Dedifferentiated amniotic fluid mesenchymal stem cell (primary cell): ENCODE data around the gene SHLD1.
A peak's percentile ranks its signal among the peaks of the same experiment; 100 is the strongest.
"Not testable (repeated sequence)": the region's sequence is repeated elsewhere in the genome, so short reads cannot be mapped to it uniquely, and the experiment has no call there.

Experiments used
- DNase-seq: peaks from one replicate; pipeline ENCODE4 v3.0.0-alpha.2; 2016; ENCODE audit errors: extremely low spot score

The SHLD1 gene

GRCh38 chr20:5749952-5750779, at the start of gene SHLD1:
TSS of gene SHLD1 (plus strand) at chr20:5750401. CDS start at chr20:5772866, 22,465 bp downstream.
- DNase-seq = peak; percentile 84

GRCh38 chr20:5702339-5702738, 47.9 kb upstream of the SHLD1 start:
- DNase-seq = not testable (repeated sequence)

GRCh38 chr20:5703681-5704101, 46.5 kb upstream of the SHLD1 start:
- DNase-seq = no peak

- DNase-seq = no peak
These were observed 44.4 kb upstream of the SHLD1 start for GRCh38 chr20:5705827-5706226.

- no peak for DNase-seq
These were observed 43.4 kb upstream of the SHLD1 start for GRCh38 chr20:5706797-5707196.

- DNase-seq = no peak
These were observed 39.6 kb upstream of the SHLD1 start for GRCh38 chr20:5710551-5710950.

GRCh38 chr20:5714261-5715041, 35.8 kb upstream of the SHLD1 start:
- no peak for DNase-seq

GRCh38 chr20:5715071-5715841, 34.9 kb upstream of the SHLD1 start:
- no peak for DNase-seq

- DNase-seq = no peak
These were observed 33.2 kb upstream of the SHLD1 start for GRCh38 chr20:5716953-5717352.

GRCh38 chr20:5718896-5719595, 31.2 kb upstream of the SHLD1 start:
- DNase-seq = no peak

- no peak for DNase-seq
These were observed 30.3 kb upstream of the SHLD1 start for GRCh38 chr20:5719861-5720403.

- DNase-seq = peak; percentile 9
These were observed 29.5 kb upstream of the SHLD1 start for GRCh38 chr20:5720696-5721095.

- peak; percentile 4 for DNase-seq
These were observed 28.8 kb upstream of the SHLD1 start for GRCh38 chr20:5721356-5721755.

GRCh38 chr20:5722927-5723326, 27.3 kb upstream of the SHLD1 start:
- DNase-seq = peak; percentile 0

- DNase-seq = not testable (repeated sequence)
These were observed 25.1 kb upstream of the SHLD1 start for GRCh38 chr20:5725183-5725463.

- DNase-seq = no peak
These were observed 23.1 kb upstream of the SHLD1 start for GRCh38 chr20:5727018-5727515.

- DNase-seq = peak; percentile 33
These were observed 20.9 kb upstream of the SHLD1 start for GRCh38 chr20:5729348-5729747.

GRCh38 chr20:5730131-5730530, 20.1 kb upstream of the SHLD1 start:
- DNase-seq = no peak

GRCh38 chr20:5731753-5732366, 18.3 kb upstream of the SHLD1 start:
- no peak for DNase-seq

- DNase-seq = no peak
These were observed 15.6 kb upstream of the SHLD1 start for GRCh38 chr20:5734602-5735001.
